Measurements from ENCODE around the gene FEV. TPM values are rescaled to one million over a fixed set of nuclear protein-coding genes. Genes with fewer than 3 reads are reported as not detected.
A peak's percentile ranks its signal among the peaks of the same experiment; 100 is the strongest.

The FEV gene
- total RNA-seq, 1 donor from 2014 or later, result not detected

DNA sequence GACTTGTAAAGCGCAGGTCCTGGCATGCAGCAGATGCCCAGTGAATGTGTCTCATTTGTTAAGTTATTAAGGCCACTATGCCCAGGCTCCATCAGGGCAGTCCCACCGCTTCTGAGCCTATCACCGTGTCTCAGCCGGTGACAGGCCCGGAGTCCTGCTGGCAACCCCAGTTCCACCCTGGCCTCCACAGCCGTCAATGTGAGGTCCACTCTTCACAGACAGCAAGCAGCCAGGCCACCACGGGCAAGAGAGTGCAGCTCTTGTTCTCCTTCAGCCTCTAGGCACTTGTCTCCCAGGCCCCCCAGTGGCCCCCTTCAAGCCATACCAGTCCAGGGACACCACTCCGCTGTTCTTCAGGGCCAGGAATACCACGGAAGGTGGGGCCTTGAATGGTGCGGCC, 33.7 kb upstream of the FEV start:
- intact Hi-C loops (cut with DNase I), result no loop called here
- DNase-seq (ENCODE audit: low spot score) (no peak), ATAC-seq (no peak)

DNA sequence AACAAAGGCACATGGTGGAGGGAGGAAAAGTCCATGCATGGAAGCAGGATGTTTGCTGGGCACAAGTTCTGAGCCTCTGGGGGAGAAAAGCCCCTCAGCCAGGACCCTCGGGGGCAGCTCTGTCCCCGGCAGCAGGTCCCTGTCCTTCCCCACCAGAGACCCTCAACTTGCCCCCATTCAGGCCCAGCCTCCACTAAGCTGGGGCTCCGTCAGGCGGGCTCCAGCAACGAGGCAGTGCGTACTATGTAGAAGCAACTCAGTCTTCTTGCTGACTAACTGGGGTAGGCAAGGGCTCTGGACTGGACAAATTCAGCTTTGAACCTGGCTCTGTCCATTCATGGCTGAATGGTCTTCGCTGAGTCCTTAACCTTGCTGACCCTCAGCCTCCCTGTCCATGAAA, 33.3 kb upstream of the FEV start:
- intact Hi-C loops (cut with DNase I), result no loop called here
- ATAC-seq, result no peak

DNA sequence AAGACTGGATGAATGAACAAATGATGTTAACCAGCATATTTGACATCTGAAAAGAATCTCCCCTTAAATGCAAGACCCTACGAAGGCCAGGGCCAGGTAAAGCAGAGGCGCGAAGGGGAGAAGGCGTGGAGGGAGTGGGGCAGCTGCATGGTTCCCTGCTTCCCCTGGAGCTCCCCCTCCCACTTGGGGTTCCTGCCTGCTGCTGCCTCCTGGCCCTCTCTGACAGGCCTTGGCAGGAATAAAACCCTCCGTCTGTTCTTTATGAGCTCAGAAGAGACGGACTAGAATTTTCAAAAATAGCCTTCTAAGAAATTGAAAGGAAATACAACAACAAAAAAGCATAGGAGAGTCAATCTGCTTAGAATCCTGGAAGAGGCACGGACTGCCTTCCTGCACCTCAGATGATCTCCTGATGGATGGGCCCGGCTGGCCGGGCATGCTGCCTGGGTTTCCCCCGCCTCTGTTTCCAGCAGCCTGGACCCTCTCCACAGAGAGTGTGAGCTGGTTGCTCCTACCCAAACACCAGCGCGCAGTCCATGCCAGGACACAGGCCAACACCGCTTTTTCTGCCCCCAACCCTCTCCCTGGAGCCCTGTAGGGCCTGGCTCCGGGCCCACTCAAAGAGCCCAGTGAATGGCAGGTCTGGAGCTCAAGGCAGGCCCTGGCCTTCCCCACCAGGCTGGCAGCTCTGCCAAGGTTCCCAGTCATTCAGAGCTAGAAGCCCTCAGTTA, 32.4 kb upstream of the FEV start:
- ATAC-seq, result no peak
- no peak for DNase-seq (ENCODE audit: low spot score)
- intact Hi-C loops (cut with DNase I), result no loop called here

More for the DNA sequence above, 33.3 kb upstream of the FEV start:
- DNase-seq (ENCODE audit: low spot score), result no peak

DNA sequence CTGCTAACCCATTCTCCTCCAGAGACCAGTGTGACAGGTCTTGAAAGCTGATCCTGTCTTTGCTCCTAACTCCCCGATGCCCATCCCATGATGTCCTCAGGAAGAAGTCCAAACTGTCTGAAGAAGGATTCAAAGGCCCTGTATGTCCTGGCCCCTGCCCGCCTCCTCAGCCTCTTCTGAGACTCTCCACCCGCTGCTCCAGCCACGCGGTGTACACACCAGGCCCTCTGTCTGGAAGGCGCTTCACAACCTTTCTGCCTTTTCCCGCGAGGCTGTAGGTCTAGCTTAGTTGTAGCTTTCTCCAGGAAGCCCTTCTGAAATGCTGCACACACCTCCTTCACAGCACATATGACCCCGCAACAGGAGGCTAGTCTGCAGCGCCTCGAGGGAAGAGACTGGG, 31.7 kb upstream of the FEV start:
- DNase-seq (ENCODE audit: low spot score) (no peak), ATAC-seq (no peak)
- intact Hi-C loops (cut with DNase I), result no loop called here

DNA sequence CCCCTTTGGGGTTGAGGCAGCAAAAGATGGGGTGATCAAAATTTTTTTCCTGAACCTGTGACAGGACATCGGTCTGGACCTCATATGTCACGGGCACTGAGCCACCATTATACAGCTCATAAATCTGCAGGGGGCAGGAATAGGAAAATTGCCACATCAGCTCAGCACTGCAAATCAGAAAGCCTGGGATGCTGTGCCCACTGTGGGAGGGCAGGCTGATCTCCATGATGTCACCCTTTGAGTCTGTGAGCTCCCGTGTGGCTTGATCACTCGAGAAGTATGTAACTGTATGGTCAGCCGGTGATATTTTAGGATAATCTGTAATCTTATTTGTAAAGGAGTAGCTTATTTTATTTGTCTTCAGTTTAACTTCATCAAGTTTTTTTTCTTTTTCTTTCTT, 25.9 kb upstream of the FEV start:
- ATAC-seq (no peak), DNase-seq (ENCODE audit: low spot score) (no peak)
- intact Hi-C loops (cut with DNase I), result no loop called here

DNA sequence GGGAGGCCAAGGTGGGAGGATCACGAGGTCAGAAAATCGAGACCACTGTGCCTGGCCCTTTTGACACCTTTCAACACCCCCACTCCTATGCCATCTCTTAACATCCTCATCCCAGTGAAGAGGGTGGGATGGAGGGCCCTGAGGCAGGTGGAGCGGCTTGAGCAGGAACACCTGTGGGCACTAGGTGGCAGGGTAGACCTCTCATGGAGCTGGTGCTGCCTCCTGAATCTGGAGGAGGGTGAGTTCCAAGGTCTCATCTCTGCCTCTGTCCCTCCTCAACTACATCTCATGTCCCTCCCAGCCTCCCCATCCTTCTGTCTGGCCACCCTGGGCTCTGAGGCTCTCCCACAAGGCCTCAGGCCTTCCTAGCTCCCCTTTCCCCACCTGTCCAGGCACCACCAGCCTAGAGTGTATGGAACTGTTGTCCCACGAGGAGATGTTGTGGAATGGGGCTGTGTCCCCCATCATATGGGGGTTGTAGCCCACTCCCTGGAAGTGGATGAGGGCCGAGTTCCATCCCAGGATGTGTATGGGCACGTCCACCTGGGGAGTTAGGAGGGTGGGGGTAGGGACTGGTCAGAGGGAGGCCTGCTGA, 25.3 kb upstream of the FEV start:
- ATAC-seq (peak; percentile 24), DNase-seq (ENCODE audit: low spot score) (no peak)
- intact Hi-C loops (cut with DNase I), result no loop called here

DNA sequence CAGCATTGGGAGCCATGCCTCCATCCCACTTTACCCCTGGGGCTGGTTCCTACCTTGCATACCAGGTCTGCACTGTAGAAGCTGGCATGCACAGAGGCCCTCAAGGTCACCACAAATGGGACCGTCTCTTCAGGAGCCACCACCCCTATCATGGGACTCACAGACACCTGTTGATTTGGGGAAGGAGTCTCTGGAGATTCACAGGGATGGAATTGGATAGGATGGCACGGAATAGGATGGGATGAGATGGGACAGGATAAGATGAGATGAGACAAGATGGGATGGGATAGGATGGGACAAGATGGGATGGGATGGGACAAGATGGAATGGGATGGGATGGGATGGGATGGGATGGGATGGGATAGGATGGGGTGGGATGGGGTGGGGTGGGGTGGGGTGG, 24.3 kb upstream of the FEV start:
- intact Hi-C loops (cut with DNase I), result no loop called here
- no peak for DNase-seq (ENCODE audit: low spot score)
- ATAC-seq, result no peak

DNA sequence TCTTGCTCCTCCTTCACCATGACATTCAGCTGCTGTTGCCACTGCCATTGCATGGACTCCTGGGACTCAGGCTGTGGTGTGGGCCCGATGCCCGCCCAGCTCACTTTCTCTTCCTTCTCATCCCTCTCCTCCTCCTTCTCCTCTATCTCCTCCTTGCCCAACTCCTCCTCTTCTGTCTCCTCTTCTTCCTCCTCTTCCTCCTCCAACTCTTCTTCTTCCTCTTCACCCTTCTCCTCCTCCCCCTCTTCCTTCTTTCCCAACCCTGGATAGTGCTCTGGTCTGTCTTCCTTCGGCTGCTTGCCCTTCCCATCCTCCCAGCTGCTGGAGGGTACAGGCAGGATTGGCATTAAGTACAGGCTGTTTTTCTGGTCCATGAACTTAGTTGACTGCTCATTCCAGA, 19.0 kb upstream of the FEV start:
- ATAC-seq (no peak), DNase-seq (ENCODE audit: low spot score) (no peak)
- intact Hi-C loops (cut with DNase I), result no loop called here

DNA sequence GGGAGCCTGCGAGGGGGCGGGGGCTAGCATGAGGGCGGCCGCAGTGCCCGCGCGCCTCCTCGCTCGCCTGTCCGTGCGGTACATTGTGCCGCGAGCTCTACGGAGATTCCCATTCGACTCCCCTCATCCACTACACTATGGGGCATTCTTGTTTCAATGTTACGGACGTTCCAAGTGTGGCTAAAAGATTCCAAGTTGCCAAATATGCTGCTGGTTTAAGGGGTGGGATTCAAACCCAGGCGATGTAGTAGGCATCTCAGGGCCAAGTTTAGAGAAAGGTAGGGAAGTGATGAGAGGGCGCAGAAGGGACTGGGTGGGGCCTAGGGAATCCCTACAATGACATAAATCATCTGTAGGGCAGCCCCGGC, 18.3 kb upstream of the FEV start:
- ATAC-seq (no peak), DNase-seq (ENCODE audit: low spot score) (no peak)
- intact Hi-C loops (cut with DNase I), result no loop called here

DNA sequence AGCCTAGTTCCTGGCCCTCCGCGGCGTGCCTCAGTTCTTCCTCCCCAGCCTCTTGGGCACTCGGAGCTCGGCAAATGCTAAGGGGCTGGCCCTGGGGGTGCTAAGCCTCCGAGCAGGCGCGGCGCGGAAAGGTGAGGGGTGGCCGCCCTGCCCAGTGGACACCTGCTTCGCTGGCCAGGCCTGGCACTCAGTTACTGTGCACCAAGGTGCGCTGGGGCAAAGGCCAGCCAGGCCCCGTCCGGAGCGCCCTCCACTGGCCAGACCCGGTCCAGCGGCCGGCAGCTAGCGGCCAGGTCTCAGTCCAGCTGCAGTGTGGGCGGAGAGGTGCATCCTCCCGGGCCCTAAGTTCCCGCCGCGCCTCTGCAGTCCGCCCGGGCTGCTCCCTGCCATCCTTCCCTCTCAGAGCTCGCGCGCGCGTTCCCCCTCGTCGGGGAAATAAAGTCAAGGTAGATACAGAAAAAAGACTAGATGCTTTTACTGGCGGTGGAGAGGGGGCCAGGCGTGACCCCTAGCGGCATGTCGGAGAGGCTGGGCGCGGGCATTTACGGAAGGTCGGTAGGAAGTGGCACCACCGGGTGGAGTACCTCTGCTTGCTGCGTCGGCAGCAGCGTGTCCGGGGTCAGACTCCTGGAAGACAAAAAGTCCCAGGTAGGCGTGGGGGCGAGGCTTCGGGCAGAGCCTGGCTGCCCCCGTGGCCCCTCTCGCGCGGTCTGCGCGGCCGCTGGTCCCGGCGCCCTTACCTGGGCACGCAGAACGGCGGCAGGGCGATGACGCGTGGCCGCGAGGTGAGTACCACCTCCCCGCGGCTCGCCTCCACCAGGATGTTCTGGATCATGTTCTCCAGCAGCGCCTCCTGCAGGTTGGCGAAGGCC, 17.6 kb upstream of the FEV start:
- no peak for ATAC-seq
- intact Hi-C loops (cut with DNase I), result no loop called here
- no peak for DNase-seq (ENCODE audit: low spot score)

DNA sequence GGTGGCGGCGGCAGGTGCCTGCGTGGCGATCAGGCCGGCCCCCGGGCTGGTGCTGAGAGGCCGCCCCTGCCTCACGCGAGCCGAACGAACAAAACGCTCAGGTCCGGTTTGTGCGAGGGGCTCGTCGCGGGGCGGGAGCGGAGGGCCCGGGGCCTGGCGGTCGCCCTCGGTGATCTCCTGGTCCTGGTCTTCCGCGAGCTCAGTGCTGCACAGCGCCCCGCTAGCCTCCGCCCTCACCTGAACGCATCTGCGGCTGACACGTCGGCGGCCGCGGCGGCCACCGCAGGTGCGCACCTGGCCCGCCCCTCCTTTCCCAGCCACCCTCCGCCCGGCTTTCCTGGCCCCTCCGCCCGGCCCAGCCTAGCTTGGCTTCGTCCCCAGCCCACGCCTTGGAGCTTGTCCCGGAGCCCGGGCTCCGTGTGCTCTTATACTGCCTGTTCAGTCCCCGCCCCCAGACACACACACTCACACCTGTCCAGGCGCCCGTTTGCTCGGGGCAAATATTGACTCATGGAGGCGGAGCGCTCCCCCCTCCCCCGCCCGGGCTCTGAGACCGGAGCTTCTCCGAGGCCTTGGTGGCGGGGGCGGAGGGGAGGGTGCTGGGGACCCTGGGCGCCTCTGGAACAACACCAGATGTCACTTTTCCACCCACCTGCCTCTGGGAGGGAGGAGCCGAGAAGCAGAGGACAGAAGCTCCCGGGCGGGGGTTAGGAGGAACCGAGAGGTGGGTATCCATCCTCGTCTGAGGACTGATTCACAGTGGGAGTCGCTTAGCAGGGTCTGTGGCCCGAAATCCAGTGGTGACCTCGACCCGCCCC, 16.8 kb upstream of the FEV start:
- no peak for DNase-seq (ENCODE audit: low spot score)
- intact Hi-C loops (cut with DNase I), result no loop called here
- ATAC-seq, result no peak

DNA sequence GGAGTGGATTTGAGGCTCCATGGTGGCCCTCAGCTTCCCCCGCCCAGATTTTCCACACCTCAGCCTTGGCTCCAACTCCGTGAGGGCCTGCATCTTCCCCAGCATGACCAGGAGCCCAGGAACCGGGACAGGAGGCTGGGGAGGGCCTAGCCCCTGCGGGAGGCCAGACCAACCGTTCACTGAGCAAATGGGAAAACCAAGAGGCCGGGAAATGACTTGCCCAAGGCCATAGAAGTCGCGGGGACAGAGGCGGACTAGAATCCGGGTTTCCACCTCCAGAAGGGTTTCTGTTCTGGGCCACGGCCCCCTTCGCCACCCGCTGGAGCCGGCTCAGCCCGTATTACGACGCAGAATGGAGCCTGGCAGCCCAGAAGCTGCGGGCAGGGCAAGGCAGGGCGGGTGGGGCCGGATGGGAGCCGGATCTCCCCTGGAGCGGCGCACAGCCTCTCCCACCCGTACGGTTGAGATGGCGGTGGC, 16.2 kb upstream of the FEV start:
- intact Hi-C loops (cut with DNase I), result no loop called here
- DNase-seq (ENCODE audit: low spot score), result no peak
- ATAC-seq, result no peak

DNA sequence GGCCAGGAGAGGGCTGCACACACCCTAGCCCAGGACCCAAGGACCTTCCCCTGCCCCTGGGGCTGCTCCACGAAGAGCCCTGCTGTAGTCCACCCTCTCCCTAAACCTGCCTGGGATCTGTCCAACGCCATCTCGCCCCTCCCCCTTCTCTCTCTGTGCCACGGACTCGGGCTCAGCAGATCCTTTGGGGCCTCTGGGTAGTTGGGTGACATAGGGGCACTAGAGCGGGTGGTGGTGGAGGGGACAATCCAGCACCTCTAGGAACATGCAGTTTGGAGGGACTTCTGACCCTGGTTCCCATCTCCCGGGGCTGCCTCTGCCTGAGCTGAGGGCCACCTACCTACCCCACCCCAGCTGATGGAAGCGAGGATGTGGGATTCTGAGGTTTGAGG, 15.6 kb upstream of the FEV start:
- intact Hi-C loops (cut with DNase I), result no loop called here
- ATAC-seq (no peak), DNase-seq (ENCODE audit: low spot score) (no peak)

DNA sequence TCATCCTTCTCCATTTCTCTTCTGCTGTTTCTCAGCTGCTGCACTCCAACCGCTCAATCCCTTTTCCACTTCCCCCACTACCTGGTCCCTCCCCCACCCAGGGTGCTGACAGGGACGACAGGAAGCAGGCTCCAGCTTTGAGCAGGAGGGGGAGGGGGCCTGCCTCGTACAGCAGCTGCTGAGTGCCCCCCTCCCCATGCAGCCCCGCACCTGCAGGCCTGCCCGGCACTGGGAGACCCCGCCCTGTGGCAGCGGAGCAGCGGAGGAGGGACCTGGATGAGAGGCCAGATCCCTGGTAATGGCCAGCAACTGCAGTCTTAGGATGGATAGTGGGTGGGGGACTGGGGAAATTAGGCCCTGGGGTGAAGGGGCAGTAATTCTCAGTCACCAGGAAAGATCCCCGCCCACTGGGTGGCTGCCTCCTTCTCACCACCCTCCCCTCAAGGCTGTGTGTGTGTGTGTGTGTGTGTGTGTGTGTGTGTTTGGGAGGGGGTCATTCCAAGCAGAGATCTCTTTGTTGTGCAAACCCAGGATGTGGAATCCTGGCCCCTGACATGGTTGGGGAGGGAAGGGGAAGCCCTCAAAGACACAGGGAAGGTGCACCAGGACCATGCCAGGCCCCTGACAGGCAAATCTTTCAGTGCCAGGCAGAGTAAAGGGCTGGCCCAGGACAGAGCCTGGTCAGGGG, 15.0 kb upstream of the FEV start:
- intact Hi-C loops (cut with DNase I), result loop anchor here (10.0 kb wide), 1 partner anchor 155 kb away; no protein-coding TSS in a partner anchor
- ATAC-seq (no peak), DNase-seq (ENCODE audit: low spot score) (no peak)

DNA sequence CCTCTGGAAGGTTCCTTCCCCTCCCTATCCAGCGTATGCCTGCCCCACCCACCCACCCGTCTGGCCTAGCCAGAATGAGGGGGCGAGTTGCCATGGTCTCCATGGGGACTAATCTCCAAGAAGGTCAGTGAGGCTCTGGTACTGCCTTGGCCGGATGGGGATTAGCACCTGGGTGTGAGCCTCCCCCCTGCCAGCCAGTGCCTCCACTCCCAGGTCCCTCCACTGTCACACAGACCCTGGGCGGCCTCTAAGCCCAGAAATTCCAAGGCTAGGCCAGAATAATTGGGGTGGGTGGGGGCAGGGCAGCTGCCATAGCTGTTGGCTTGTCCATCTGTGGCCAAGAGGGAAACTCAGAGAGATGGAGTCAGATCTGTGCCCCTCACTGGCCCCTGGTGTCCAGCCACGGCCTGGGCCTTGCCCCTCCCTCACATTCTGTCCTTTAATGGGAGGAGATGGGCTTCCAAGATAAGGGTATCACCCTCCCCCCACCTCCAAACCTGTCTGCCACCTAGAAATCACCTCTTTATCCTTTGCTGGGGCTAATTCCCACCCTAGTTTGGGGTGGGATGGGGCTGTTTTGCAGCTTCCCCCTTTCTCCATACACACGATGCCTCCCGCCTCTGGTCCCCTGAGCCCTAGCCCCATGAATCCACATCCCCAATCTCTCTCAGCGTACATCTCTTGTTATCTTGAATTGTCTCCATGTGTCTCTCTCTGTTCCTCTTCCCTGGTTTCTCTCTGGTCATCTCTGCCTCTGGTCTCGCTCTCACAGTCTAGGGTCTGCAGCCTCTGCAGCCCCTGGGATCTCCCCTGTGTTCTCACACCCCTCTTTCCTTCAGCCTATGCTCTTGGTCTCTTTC, 14.3 kb upstream of the FEV start:
- DNase-seq (ENCODE audit: low spot score), result no peak
- ATAC-seq, result no peak
- intact Hi-C loops (cut with DNase I), result loop anchor here (10.0 kb wide), 1 partner anchor 156 kb away; no protein-coding TSS in a partner anchor

DNA sequence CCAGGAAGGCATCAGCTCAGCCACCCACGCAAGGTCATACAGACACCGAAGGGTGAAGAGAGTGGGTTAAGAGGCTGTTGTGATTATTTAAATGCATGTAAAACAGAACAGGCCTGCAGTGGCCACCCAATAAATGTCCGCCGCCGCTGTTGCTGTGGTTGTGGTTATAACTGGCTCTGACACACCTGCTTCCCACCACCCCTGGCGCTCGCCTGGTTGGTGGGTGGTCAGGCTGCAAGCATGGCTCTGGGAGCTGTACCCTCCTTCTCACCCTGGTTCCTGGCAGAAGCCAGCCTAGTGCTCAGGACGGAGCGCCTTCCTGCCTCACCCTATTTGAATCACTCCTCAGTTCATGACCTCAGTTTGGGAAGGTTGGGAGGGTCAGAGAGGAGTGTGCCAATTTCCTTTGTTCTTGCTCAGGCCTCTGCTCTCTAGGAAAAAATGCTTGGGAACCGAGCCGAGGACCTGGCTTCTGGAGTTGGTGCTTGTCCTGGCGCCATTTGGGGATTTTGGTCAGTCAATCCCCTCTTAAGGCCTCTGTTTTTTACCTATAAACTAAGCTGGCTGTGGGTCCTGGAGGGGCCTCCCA, 13.5 kb upstream of the FEV start:
- DNase-seq (ENCODE audit: low spot score) (no peak), ATAC-seq (no peak)
- intact Hi-C loops (cut with DNase I), result loop anchor here (10.0 kb wide), 1 partner anchor 156 kb away; no protein-coding TSS in a partner anchor

DNA sequence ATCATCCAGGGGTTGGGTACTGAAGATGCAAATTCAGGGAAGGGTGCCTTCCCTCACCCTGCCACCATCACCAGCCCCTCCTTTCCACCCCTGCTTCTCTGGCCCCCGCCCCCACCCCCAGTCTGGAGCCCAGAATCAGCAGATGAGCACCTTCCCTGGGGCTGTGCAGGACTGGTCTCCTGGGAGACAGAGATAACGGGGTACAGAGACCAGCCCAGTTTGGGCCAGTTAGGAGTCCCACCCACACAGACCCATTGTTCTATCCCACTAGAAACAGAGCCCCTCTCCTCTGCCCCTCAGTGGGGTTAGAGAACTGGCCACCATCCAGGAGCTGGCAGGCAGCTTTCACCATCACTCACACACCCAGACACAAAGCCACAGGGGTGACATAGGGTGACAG, 12.7 kb upstream of the FEV start:
- intact Hi-C loops (cut with DNase I), result loop anchor here (10.0 kb wide), 1 partner anchor 157 kb away; no protein-coding TSS in a partner anchor
- DNase-seq (ENCODE audit: low spot score), result no peak
- ATAC-seq, result no peak
